Cardiac septum (tissue), 1 donor: Measurements from ENCODE around the gene CYB5R2. TPM values are rescaled to one million over a fixed set of nuclear protein-coding genes. Genes with fewer than 3 reads are reported as not detected.

ENCODE experiments used
- DNase-seq: peaks from one replicate; pipeline ENCODE4 v3.0.0-alpha.2; 2020; ENCODE audit warnings: low spot score
- intact Hi-C: fragments of 100-400 bp; cut with DNase I; formaldehyde crosslinking; loops from one replicate; pipeline ENCODE4 v1.14.0; 2022
- long read RNA-seq: library from polyadenylated mRNA; unstranded; transcript quantifications from one replicate; pipeline ENCODE4 v2.0.0, GENCODE V29; 2021
- total RNA-seq: library from RNA; stranded (reverse); fragmentation: NEBNext Ultra II Directional; extraction: Animal tissue kit (Norgen Biotek cat#: 25700); gene quantifications from one replicate; pipeline ENCODE4 v1.2.1, GENCODE V29; 2021
- donor health status: DM: no; HTN: no; CAD: no.

CYB5R2 gene
- 1.7 TPM for total RNA-seq
- long read RNA-seq: 0 reads

GRCh38 chr11:7672960-7673723, at the start of gene CYB5R2:
Gene CYB5R2, minus strand, starts transcription at chr11:7673500. Its CDS starts 675 bp downstream, at chr11:7672825.
- intact Hi-C loops: no loop called here
- peak; percentile 84 for DNase-seq

DNA sequence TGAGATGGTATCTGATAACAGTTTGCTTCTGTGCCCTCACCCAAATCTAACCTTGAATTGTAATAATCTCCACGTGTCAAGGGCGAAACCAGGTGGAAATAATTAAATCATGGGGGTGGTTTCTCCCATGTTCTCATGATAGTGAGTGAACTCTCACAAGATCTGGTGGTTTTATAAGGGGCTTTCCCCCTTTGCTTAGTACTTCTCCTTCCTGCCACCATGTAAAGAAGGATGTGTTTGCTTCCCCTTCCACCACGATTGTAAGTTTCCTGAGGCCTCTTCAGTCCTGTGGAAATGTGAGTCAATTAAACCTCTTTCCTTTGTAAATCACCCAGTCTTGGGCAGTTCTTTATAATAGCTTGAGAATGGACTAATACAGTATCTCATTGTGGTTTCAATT, 41.5 kb upstream of the CYB5R2 start:
- intact Hi-C loops: no loop called here
- DNase-seq: no peak

- no peak for DNase-seq
- intact Hi-C loops: no loop called here
Measured at GRCh38 chr11:7706377-7706776, 33.1 kb upstream of the CYB5R2 start, which contains the start of gene OVCH2. Gene OVCH2, minus strand, starts transcription at chr11:7706477. Its CDS starts 83 bp downstream, at chr11:7706394.

DNA sequence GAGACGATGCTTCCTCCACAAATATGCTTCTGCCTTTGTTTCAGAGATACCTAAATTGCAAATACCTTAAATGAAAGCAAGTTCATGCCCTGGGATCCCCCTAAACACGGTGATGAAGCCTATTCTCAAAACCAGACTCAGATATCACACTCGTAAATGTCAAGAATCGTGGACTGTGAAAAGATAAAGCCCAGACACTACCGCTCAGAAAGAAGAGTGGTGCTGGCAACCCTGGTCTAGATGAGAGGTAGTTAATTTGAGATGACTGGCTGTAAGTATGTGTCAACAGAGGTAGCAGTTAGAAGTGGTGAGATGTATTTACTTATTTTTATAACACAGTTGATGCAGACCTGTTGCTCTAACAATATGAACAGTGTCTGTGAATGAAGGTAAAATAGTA, 30.4 kb upstream of the CYB5R2 start:
- no peak for DNase-seq
- intact Hi-C loops: no loop called here

DNA sequence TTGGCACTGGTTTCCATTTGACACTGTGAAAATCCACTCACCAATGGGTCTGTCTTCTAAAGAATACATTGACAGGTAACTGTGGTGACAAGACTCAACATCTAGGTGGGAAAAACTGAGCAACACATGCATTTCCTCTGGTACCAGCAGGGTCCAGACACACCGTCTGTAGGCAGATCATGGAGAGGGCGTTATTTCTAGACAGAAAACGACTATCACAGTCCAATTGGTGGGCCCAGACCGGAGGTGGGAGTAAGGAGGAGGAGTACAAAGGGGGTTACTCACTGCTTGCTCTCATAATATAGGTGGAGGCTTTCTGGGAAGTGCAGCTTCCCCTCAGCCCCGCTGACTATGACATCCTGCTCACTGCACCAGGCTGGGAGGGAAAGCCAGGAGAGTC, 23.1 kb upstream of the CYB5R2 start:
- no peak for DNase-seq
- intact Hi-C loops: no loop called here

DNA sequence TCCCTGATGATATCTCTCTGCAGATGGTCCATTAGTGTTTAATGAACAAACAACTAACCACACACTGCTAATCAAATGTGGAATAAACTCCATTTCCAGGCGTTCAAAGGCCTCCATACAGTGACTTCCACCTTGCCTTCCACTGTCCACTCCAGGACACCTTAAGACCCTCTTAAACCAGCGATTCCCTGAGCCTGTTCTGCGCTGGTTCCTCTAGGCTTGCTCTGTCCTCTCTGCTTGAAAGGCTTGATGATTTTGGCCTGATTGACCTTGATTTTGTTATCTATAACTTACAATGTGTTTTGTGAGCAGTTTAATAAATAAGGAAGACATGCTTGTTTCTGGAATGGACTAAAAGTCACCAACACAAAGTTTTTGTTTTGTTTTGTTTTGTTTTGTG, 20.9 kb upstream of the CYB5R2 start:
- intact Hi-C loops: no loop called here
- DNase-seq: no peak

DNA sequence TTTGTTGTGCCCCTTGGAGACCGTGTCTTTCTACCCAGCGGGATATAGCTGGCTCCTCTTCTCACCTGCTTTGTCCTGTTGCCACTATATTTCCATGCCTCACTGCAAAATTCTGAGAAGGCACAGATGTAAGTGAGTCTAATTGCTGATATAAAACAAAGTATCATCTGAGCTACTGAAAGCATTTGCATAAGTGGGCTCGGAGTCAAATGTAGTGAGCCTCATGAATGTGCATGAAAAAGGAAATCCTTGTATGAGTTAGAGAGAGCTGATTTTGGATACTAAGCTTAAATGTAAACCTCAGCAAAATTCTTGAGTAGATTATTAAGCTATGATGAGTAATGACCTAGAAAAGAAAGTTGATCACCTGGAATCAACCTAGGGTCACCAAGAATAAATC, 19.1 kb upstream of the CYB5R2 start:
- DNase-seq: no peak
- intact Hi-C loops: no loop called here

DNA sequence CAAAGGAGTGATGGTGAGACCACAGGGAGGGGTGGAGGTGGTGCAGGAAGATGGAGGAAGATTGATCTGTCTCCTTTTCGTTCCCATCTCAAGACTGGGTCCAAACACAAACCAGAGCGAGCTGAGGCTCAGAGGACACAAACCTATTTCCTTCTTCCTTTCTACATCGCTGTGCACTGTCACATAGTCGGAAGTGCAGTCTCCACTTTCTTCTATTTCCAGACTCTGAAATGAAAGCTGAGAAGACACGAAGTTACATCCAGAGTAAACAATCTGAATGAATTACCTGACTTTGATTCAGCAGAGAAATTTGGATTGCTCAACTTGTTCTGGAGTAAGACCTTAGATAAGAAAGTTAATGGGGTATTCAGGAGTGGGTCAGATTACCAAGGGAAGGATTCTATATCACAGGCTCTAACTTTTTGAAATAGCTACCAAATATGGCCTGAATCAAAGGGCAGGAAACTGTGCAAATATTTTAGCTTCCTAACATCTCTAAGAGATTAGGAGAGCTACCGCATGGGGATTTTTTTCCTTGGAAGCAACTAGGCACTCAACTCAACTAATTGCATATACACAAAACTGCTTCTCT, 18.6 kb upstream of the CYB5R2 start:
- DNase-seq: no peak
- intact Hi-C loops: no loop called here

DNA sequence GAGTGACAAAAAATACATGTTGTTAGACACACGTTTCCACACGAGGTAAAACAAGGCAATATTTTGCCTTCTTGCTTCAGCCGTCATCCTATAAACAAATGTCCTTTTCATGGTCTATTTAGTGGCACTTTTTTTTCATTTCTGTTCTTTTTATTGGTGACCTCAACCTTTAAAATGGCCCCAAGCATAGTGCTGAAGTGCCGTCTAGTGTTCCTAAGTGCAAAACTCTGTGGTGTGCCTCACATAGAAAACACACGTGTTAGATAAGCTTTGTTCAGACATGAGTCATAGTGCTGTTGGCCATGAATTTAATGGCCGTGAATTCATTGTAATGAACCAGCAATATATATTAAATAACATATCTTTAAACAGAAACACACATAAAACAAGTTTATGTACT, 17.3 kb upstream of the CYB5R2 start:
- no peak for DNase-seq
- intact Hi-C loops: no loop called here

GRCh38 chr11:7689239-7689638, 15.9 kb upstream of the CYB5R2 start:
- intact Hi-C loops: loop anchor here (10.0 kb wide), 1 partner anchor 594 kb away; no protein-coding TSS in a partner anchor
- no peak for DNase-seq

GRCh38 chr11:7688238-7688826, 15.0 kb upstream of the CYB5R2 start:
- DNase-seq: no peak
- intact Hi-C loops: loop anchor here (10.0 kb wide), 1 partner anchor 594 kb away; no protein-coding TSS in a partner anchor

DNA sequence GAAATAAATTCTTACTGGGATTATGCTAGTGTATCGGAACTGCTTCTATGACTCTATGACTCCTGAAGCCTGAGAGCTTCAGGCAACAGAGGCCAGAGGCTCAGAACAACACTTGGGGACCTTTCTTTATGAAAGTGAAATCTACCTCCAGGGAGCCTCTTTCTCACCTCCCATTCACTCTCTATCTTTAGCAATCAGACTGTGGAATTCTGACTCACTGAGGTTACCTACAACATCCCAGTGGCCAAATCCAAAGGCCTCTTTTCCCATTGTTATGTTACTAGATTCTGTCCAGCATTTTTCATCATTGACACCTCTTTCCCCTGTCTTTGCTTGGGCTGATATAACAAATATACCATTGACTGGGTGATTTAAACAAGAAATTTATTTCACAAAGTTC, 14.1 kb upstream of the CYB5R2 start:
- intact Hi-C loops: loop anchor here (10.0 kb wide), 1 partner anchor 593 kb away; no protein-coding TSS in a partner anchor
- DNase-seq: no peak

- intact Hi-C loops: loop anchor here (10.0 kb wide), 1 partner anchor 592 kb away; no protein-coding TSS in a partner anchor
- DNase-seq: no peak
Measured at GRCh38 chr11:7686761-7687160, 13.5 kb upstream of the CYB5R2 start.

DNA sequence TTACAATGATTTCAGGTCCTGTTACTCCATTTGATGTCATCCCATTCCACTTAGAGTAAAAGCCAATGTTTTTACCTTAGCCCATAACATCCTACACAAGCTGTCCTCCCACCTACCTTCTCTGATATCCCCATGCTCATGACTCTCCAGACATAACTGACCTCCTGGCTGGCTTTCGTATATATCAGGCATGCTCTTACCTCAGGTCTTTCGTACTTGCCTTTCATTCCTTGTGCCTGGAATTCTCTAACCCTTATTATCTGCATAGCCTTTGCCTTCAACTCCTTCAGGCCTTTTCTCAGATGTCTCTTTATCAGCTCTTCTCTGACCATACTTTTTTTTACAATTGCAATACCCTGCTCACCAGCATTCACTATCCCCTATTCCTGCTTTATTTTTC, 10.3 kb upstream of the CYB5R2 start:
- intact Hi-C loops: loop anchor here (10.0 kb wide), 1 partner anchor 589 kb away; no protein-coding TSS in a partner anchor
- DNase-seq: no peak

DNA sequence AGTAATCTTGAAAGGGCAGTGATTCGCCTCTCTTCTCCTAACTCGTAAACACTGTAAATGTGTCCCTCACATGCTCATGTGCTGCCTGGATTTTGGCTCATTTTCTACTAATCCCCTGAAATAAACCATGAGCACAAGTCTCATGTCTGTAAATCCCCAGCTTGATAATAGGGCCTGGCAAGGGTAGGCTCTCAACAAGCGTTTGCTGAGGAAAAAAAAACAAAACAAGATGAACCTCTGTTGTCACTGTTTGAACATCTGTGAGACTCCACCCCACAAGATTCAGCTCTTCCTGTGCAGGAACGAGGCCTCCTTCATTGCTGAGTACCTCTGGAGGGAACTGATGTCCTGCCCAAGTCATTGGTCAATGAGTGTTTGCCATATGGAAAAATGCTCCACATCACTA, 4.5 kb upstream of the CYB5R2 start:
- no peak for DNase-seq
- intact Hi-C loops: no loop called here

DNA sequence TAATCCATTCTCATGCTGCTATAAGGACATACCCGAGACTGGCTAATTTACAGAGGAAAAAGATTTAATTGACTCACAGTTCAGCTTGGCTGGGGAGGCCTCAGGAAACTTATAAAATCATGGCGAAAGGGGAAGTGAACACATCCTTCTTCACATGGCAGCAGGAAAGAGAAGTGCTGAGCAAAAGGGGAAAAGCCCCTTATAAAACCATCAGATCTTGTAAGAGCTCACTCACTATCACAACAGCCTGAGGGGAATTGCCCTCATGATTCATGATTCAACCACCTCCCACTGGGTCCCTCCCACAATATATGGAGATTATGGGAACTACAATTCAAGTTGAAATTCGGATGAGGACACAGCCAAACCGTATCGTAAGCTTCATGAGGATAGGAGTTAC, 3.8 kb upstream of the CYB5R2 start:
- intact Hi-C loops: no loop called here

DNA sequence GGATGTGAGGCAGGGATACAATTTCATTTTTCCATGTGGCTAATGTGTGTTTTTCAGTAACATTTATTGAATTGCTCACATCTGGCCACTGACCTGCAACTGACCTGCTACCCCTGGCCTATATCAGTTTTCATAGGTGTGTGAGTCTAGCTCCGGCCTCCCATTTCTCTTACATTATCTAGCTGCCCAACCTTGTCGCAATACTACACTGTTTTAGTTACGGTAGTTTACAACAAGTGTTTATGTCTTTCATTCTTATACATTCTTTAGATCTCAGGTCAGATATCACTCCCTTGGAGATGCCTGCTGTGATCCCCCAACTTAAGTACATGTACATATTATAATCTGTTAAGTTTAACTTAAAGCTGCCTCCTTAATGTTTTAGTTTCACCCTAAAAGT, 2.3 kb upstream of the CYB5R2 start:
- DNase-seq: no peak
- intact Hi-C loops: no loop called here

More for the DNA sequence above, 3.8 kb upstream of the CYB5R2 start:
- DNase-seq: no peak

- DNase-seq: no peak
- intact Hi-C loops: no loop called here
Measured at GRCh38 chr11:7673724-7674434, 579 bp upstream of the CYB5R2 start.

DNA sequence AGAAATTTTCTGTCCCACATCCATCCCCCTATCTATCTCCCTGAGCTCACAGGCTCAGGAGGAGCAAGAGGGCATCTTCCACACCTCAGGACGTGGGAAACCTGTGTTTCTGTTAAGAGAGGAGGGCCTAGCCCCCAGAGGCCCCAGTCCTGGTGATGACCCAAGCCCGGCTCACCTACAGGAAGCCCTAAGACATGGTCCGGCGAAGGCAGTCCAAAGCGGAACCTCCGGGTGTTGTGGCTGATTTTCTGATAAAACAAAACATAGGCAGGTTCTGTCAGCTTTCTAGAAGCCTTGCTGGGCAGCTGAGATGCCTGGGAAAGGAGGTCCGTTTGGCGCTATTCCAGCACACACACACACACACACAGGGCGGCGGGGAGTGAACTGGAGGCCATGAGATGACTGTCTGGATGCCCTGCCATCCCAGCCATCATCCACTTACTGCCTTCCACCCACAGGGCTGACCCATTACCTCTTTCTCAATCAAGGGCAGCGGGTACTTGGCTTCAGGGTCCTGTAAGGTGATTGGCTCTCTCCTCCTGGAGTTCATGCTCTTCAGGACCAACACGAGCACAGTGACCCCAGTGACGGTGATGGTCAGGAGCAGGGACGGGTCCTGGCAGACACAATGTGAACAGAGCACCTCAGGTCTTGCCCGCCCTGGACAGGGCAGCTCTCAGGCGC, 882 bp downstream of the CYB5R2 start:
- no peak for DNase-seq
- intact Hi-C loops: no loop called here
